T-helper 1 cell treated with Interleukin-12 subunit alpha and Interleukin-12 subunit beta and Interleukin-4 antibody, amounts not matched to agents 30 μg/mL and 1 μg/mL, for 36 hours (primary cell): ENCODE measurements around the gene LY9.

Experiments
- H3K27ac Mint-ChIP-seq: one replicate; pipeline ENCODE4 v1.8.0; 2021; ENCODE audit warnings: mild to moderate bottlenecking, mixed read lengths
- H3K27me3 Mint-ChIP-seq: one replicate; pipeline ENCODE4 v1.8.0; 2021; ENCODE audit warnings: low read depth, mixed read lengths
- H3K36me3 Mint-ChIP-seq: one replicate; pipeline ENCODE4 v1.8.0; 2021; ENCODE audit warnings: low read depth, mixed read lengths
- H3K4me1 Mint-ChIP-seq: one replicate; pipeline ENCODE4 v1.8.0; 2021; ENCODE audit warnings: low read depth, mixed read lengths
- H3K4me3 Mint-ChIP-seq: one replicate; pipeline ENCODE4 v1.8.0; 2021; ENCODE audit warnings: mild to moderate bottlenecking, moderate library complexity, mixed read lengths
- H3K9me3 Mint-ChIP-seq: one replicate; pipeline ENCODE4 v1.8.0; 2021; ENCODE audit warnings: mixed read lengths

The LY9 gene

DNA sequence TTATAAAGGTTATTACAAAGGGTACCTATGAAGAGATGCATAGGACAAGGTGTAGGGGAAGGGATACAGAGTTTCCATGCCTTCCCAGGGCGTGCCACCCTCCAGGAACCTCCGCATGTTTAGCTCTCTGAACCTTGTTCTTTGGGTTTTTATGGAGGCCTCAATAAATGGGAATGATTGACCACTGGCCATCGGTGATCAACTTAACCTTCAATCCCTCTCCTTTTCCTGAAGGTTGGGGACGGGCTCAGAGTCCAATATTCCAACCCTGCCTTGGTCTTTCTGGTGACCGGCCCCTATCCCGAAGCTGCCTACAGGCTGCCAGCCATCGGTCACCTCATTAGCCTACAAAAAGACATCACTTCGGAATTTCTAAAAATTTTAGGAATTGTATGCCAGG lies 55.0 kb downstream of the LY9 start:
- no peak overlapping the region for H3K27ac Mint-ChIP-seq

DNA sequence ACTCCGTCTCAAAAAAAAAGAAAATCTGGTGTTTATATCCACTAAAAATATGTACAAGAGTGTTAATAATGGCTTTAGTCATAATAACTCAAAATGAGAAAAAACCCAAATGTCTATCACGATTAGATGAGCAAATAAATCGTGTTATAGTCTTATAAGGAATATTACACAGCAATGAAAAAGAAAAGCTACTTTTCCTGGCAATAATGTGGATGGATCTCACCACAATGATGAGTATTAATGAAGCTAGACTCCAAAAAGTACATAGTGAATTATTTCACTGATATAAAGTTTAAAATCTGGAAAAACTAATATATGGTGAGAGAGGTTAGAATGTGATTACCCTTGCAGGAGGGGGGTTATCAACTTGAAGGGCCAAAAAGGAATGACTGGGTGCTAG lies 57.0 kb downstream of the LY9 start:
- no peak overlapping the region for H3K4me3 Mint-ChIP-seq
- H3K27ac Mint-ChIP-seq = no peak overlapping the region
- H3K36me3 Mint-ChIP-seq = no peaks in the 10 kb centered on the region
- no peaks in the 10 kb centered on the region for H3K9me3 Mint-ChIP-seq
- no peaks in the 10 kb centered on the region for H3K4me1 Mint-ChIP-seq
- peaks cover 2% of the 10 kb centered on the region for H3K27me3 Mint-ChIP-seq

More for the DNA sequence above, 55.0 kb downstream of the LY9 start:
- Mint-ChIP-seq H3K4me3 (no peak overlapping the region), H3K27me3 (peaks cover 21% of the 10 kb centered on the region), H3K9me3 (no peaks in the 10 kb centered on the region), H3K36me3 (no peaks in the 10 kb centered on the region), H3K4me1 (no peaks in the 10 kb centered on the region)

DNA sequence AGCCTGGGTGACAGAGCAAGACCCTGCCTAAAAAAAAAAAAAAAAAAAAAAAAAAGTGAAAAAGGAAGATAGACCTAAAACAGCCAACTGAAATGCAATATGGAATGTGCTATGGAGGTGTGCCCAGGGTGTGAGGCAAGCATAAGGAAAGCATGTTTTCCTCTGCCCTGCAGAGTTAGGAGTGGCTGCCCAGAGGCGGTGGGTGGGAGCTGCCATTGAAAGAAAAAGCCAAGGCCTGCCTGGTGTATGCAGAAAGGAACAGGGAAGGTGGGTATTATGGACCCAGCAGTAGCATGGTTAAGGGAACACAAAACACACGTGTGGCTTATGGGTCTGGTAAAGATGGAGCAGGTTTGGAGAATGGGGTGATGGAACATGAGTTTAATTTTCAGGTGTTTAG lies 57.8 kb downstream of the LY9 start:
- H3K27ac Mint-ChIP-seq = no peak overlapping the region
- H3K4me1 Mint-ChIP-seq = no peaks in the 10 kb centered on the region
- H3K27me3 Mint-ChIP-seq = no peaks in the 10 kb centered on the region
- no peak overlapping the region for H3K4me3 Mint-ChIP-seq
- no peaks in the 10 kb centered on the region for H3K36me3 Mint-ChIP-seq
- H3K9me3 Mint-ChIP-seq = no peaks in the 10 kb centered on the region

DNA sequence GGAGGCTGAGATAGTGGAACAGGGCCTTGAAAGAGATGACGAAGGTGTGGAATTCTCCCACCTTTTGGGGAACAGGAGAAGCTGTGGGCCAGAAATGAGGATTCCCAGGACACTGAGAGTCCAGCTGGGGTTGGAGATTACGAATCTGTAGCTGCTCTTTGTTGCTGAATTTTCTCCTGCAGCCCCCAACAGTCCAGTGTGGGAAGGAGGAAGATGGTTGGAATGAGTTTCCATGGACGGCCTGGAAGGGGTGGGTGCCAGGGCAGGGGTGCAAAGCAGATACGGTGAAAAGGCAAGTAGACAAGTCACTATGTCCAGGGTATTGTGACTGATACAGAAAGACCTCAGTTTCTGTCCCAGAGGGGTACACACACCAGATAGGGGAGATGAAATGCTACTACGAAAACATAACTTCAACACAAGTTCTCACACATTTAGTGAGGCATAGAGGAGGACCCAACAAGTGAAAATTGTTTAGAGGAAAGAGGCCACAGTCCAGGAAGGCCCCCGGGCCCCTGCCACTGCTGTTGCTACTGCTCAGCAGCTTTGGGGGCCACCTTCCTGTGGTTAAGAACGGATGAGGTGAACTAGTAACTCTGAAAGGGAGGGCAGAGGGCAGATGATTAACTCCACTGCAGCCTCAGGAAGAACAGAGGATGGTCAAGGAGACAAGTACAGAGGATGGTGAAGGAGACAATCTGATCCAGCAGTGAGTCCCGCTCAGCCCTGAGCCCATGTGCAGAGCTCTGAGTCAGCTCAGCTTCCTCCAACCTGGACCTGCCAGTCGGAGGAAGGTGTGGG lies 59.4 kb downstream of the LY9 start:
- Mint-ChIP-seq H3K4me3 (no peak overlapping the region), H3K36me3 (no peaks in the 10 kb centered on the region), H3K27ac (no peak overlapping the region), H3K27me3 (no peaks in the 10 kb centered on the region), H3K4me1 (no peaks in the 10 kb centered on the region), H3K9me3 (no peaks in the 10 kb centered on the region)

DNA sequence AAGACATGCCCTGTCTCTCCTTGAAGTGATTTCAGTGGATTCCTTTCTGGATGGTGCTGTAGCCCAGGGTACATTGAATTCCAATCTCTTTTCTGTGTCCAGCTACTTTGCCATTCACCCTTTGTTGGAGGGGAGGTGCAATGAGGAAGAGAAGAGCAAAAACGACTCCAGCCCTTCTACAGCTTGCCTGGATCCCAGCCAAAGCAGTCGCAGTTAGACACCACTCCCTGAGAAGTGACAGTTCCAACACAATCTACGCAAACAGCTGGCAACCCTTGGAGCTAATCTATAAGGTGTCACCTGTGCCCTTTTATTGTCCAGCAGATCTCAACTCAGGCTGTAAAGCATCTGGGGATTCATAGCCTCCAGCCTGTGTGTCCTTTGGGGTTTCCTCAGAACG lies 62.1 kb downstream of the LY9 start:
- Mint-ChIP-seq H3K27me3 (peaks cover 3% of the 10 kb centered on the region), H3K4me3 (no peak overlapping the region), H3K9me3 (no peaks in the 10 kb centered on the region), H3K36me3 (no peaks in the 10 kb centered on the region), H3K4me1 (peaks cover 12% of the 10 kb centered on the region), H3K27ac (no peak overlapping the region)

DNA sequence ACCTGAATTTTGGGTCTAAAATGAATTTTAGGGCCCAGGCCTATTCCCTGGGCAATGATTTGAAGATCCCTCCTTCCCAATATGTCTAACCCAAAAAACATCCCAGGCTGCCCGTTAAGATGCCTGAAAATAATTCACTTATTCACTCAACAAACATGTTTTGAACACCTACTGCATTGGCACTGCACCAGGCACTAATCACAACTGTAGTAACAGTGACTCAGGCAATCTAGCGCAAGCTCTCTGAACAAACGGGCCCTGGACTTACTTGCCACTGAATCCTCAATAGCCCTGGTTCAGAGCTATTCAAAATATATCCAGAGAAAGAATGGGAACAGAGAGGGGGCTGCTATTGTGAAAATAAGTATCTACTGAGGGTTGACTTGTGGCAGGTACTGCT lies 62.5 kb downstream of the LY9 start:
- H3K27me3 Mint-ChIP-seq = peaks cover 3% of the 10 kb centered on the region
- H3K9me3 Mint-ChIP-seq = no peaks in the 10 kb centered on the region
- H3K4me1 Mint-ChIP-seq = peaks cover 12% of the 10 kb centered on the region
- H3K4me3 Mint-ChIP-seq = no peak overlapping the region
- no peak overlapping the region for H3K27ac Mint-ChIP-seq
- H3K36me3 Mint-ChIP-seq = no peaks in the 10 kb centered on the region

DNA sequence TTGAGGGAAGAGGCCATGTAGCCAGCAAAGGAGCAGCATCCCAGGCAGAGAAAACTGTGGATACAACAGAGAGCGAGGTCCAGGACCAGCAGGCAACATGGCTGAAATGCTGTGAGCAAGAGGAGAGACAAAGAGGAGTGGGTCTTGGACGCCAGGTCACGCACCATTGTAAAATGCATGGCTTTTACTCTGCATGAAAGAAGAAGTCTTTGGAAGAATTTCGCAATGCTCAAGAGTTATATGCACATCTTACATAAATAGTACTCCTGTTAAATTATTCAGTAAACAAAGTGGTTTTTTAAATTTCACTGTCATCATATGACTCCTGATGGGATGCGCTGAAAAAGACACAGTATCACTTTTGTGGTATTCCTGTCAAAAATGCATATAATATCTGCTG lies 63.2 kb downstream of the LY9 start:
- Mint-ChIP-seq H3K36me3 (no peaks in the 10 kb centered on the region), H3K27ac (no peak overlapping the region), H3K9me3 (no peaks in the 10 kb centered on the region), H3K27me3 (peaks cover 3% of the 10 kb centered on the region), H3K4me1 (peaks cover 19% of the 10 kb centered on the region), H3K4me3 (no peak overlapping the region)

DNA sequence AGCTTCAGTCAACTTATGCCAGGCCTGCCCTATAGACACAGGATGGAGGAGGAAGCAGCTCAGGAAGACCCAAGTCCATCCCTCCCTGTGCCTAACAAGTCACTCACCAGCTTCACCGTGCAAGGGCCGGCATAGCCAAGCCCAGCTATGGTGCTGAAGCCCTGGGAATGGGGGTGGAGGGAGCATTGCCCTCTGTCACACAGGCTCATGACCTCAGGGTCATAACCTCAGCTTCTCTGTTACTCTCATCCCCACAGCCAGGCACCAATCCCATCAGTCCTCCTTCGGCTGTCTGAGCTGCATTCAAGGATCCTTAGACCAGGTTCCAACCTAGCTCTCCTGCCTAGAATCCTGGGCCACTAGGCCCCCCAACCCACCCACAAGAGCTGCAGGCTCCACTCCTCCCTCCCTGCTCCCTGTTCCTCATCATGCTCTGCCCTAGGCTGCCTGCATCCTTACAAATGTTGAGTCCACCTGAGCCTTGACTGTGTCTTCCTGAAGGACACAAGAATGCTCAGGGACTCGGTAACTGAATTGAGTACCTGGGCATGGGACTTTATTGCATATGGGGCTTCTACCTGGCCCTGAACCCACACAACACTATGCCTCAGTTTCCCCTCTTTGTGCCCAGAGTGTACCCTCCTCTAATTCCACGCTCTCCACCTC lies 65.0 kb downstream of the LY9 start:
- Mint-ChIP-seq H3K27ac (no peak overlapping the region), H3K27me3 (peaks cover 3% of the 10 kb centered on the region)

DNA sequence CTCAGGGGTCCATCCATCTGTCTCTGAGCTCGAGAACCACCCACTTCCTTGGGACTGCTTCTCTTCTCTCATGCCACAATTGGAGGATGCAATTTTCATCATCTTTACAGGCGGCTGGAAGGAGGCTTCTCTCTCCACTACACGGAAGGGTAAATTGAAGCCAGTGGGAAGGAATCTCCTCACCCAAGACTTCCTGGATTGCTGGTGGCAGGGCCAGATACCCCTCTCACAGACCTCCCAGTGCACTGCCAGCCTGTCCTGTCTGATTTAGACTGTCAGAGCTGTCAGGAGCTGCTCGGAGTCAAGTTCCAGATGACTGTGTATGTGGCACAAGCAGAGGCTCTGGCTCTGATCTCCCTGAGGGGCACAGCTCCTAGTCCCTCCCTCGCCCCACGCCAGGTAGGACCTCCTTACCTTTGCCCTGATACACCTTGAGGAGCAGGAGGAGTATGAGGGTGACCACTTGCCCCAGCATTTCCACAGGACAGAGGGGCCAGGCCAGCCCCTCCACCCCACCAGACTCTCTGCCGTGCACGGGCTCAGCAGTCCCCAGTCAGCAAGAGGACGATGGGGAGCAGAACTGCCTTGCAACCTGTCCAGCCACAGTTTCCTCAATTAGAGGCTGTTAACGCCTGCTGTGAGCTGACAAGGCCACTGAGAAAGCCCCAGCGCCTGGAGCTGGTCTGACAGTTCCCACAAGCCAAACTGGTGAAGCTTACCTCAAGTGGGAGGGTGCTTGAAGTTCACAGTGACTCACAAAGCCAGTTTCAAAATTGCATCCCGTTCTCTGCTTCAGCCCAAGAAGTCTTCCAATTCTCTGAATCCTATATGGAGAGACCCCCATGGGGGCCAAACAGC lies 66.5 kb downstream of the LY9 start, which contains the start of gene CD244:
CD244 (minus strand) TSS at position 685 of the 858 bp plus-strand sequence; CDS start at position 475, 210 bp downstream.
- no peaks in the 10 kb centered on the region for H3K9me3 Mint-ChIP-seq

More for the DNA sequence above, 65.0 kb downstream of the LY9 start:
- no peaks in the 10 kb centered on the region for H3K36me3 Mint-ChIP-seq
- no peak overlapping the region for H3K4me3 Mint-ChIP-seq
- no peaks in the 10 kb centered on the region for H3K9me3 Mint-ChIP-seq
- H3K4me1 Mint-ChIP-seq = peaks cover 19% of the 10 kb centered on the region

DNA sequence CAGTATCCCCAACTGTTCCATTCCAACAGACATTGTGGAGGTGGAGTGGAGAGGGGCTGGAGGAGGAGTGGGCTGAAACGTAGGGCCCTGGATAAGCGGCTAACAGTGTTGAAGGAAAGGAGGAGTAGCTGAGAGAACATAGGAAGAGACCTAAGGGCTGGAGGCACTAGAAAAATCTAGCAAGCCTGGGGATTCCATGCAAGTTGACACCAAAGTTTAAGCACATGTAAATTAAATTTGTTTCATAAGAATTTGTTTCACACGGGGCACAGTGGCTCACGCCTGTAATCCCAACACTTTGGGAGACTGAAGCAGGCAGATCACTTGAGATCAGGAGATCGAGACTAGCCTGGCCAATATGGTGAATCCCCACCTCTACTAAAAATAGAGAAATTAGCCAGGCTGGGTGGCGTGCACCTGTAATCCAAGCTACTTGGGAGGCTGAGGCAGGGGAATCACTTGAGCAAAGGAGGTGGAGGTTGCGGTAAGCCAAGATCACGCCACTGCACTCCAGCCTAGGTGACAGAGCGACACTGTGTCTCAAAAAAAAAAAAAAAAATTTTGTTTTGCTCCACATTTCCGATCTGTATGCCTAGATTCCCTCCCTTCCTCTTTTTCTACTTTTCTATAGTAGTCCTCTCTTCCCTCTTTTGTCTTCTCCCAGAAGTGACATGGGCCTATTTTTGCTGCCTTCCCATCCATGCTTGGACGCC lies 67.2 kb downstream of the LY9 start:
- H3K4me1 Mint-ChIP-seq = peaks cover 19% of the 10 kb centered on the region
- H3K36me3 Mint-ChIP-seq = no peaks in the 10 kb centered on the region
- peaks cover 3% of the 10 kb centered on the region for H3K27me3 Mint-ChIP-seq
- peak overlapping the region; percentile 50 for H3K27ac Mint-ChIP-seq
- H3K9me3 Mint-ChIP-seq = no peaks in the 10 kb centered on the region
- H3K4me3 Mint-ChIP-seq = no peak overlapping the region

More for the DNA sequence above, 66.5 kb downstream of the LY9 start, which contains the start of gene CD244:
- Mint-ChIP-seq H3K4me3 (peak within 1 kb of the TSS; percentile 19), H3K27ac (peak within 1 kb of the TSS; percentile 50), H3K4me1 (peaks cover 19% of the 10 kb centered on the region), H3K36me3 (no peaks in the 10 kb centered on the region), H3K27me3 (peaks cover 3% of the 10 kb centered on the region)

DNA sequence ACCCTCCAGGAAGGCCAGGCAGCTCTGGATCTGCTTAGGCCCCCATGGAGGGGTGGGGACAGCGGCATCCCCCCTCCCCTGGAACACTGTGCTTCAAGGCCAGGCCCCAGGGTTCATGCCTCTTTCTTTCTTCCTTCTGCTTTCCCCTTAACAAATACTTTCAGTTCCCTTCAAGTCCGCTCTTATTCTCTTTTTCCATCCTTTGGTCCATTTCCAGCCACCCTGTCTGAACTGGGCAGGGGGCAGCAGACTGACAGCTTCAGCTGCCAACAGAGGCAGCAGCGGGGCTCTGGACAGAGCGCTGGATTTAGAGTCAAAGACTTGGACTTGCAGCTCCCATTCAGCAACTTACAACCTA lies 67.8 kb downstream of the LY9 start:
- no peak overlapping the region for H3K4me3 Mint-ChIP-seq
- H3K9me3 Mint-ChIP-seq = no peaks in the 10 kb centered on the region
- H3K4me1 Mint-ChIP-seq = peaks cover 19% of the 10 kb centered on the region
- peaks cover 3% of the 10 kb centered on the region for H3K27me3 Mint-ChIP-seq
- no peaks in the 10 kb centered on the region for H3K36me3 Mint-ChIP-seq
- no peak overlapping the region for H3K27ac Mint-ChIP-seq

DNA sequence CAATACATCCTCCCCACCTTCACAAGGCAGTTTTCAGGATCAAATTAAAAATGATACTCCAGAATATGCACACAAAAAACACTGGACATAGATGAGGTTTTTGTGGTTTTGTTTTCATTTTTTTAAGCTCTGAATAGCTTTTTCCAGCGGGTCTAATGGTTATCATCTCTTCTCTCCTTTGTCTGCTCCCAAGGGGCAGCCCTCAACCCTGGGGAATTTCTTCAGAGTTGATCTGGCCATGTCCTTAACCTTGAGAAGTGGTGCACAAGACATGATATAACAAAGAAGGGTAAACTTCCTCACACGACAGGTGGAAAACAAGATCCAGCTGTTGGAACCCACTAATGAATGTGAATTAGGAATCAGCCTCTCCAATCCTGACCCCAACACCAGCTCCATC lies 68.2 kb downstream of the LY9 start:
- H3K27me3 Mint-ChIP-seq = peaks cover 3% of the 10 kb centered on the region
- H3K27ac Mint-ChIP-seq = no peak overlapping the region
- H3K36me3 Mint-ChIP-seq = no peaks in the 10 kb centered on the region
- H3K4me3 Mint-ChIP-seq = no peak overlapping the region
- H3K4me1 Mint-ChIP-seq = peaks cover 19% of the 10 kb centered on the region
- H3K9me3 Mint-ChIP-seq = no peaks in the 10 kb centered on the region

DNA sequence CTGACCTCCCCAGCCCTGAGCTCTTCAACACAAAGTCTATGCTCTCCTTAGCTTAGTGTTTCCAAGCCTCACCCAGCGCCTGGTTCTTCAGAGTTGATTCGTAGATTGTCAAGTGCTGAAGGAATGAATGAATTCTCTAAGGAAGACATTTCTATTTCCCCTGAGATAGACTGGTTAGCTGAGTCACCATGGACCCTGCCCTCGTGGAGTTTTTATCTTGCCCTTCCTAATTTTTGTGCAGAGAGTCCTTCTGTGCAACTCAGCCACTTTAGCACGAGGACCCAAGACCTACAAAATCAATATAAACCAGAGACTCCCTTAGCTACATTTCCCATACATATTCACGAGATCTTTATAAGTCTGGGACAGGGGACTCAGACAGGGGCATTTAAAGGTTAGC lies 69.4 kb downstream of the LY9 start:
- no peak overlapping the region for H3K27ac Mint-ChIP-seq
- peaks cover 3% of the 10 kb centered on the region for H3K27me3 Mint-ChIP-seq
- H3K4me3 Mint-ChIP-seq = no peak overlapping the region
- H3K36me3 Mint-ChIP-seq = no peaks in the 10 kb centered on the region
- peaks cover 19% of the 10 kb centered on the region for H3K4me1 Mint-ChIP-seq
- H3K9me3 Mint-ChIP-seq = no peaks in the 10 kb centered on the region
